ENCODE measurements around the gene TTLL6. TPM values are rescaled to one million over a fixed set of nuclear protein-coding genes. Genes with fewer than 3 reads are reported as not detected.
A peak's percentile ranks its signal among the peaks of the same experiment; 100 is the strongest.
"Not testable (repeated sequence)": the region's sequence is repeated elsewhere in the genome, so short reads cannot be mapped to it uniquely, and the experiment has no call there.

TTLL6 gene
- total RNA-seq, 4 donors from 2014 or later = 0.34 to 1.2 (median 0.89) TPM

GRCh38 chr17:48841395-48841831 is 24.4 kb upstream of the TTLL6 start:
- intact Hi-C loops (cut with DNase I) = no loop called here
- WGBS, 2 donors = 14 to 15% methylated on average over 3 of the region's 3 CpGs
- DNase-seq = peak in 1 of 2 donors; percentile 22
- peaks cover 24 to 44% of the 10 kb centered on the region in 2 donors for H3K4me1 ChIP-seq
- peak overlapping the region in 1 of 3 donors; percentile 11 for H3K4me3 ChIP-seq (replicated peaks in 1 of 3)
- no peaks in the 10 kb centered on the region for H3K27me3 ChIP-seq
- TF ChIP-seq CTCF (IDR thresholded peaks at IDR 0.05) (no peak), POLR2A (IDR thresholded peaks at IDR 0.05) (peak in 1 of 2 donors; percentile 41)
- peaks cover 20 to 23% of the 10 kb centered on the region in 2 donors for H3K36me3 ChIP-seq
- no peaks in the 10 kb centered on the region for H3K9me3 ChIP-seq
- H3K27ac ChIP-seq = peak overlapping the region; percentile 85 to 92 (median 91)

GRCh38 chr17:48840441-48840840 is 23.4 kb upstream of the TTLL6 start:
- no peaks in the 10 kb centered on the region for H3K27me3 ChIP-seq
- 52 to 61% methylated on average over 3 of the region's 3 CpGs for WGBS, 2 donors
- H3K4me3 ChIP-seq (replicated peaks in 1 of 3) = no peak overlapping the region
- peak overlapping the region; percentile 85 to 92 (median 91) for H3K27ac ChIP-seq
- peaks cover 24 to 52% of the 10 kb centered on the region in 2 donors for H3K4me1 ChIP-seq
- no peaks in the 10 kb centered on the region for H3K9me3 ChIP-seq
- TF ChIP-seq POLR2A (IDR thresholded peaks at IDR 0.05) = no peak
- no peak for TF ChIP-seq CTCF (IDR thresholded peaks at IDR 0.05)
- DNase-seq = no peak
- peaks cover 20 to 23% of the 10 kb centered on the region in 2 donors for H3K36me3 ChIP-seq
- intact Hi-C loops (cut with DNase I) = no loop called here

- H3K27ac ChIP-seq = peak overlapping the region in 1 of 3 donors; percentile 30
- intact Hi-C loops (cut with DNase I) = not testable (repeated sequence)
Observed at GRCh38 chr17:48837458-48837857, 20.4 kb upstream of the TTLL6 start.

GRCh38 chr17:48835971-48836370 is 18.9 kb upstream of the TTLL6 start:
- DNase-seq = peak; percentile 29 to 32
- Histone ChIP-seq H3K36me3 (no peaks in the 10 kb centered on the region), H3K4me3 (replicated peaks in 1 of 3) (no peak overlapping the region), H3K4me1 (peaks cover 25 to 62% of the 10 kb centered on the region in 2 donors), H3K27me3 (no peaks in the 10 kb centered on the region), H3K27ac (no peak overlapping the region), H3K9me3 (no peaks in the 10 kb centered on the region)
- no peak for TF ChIP-seq CTCF (IDR thresholded peaks at IDR 0.05)
- no peak for TF ChIP-seq POLR2A (IDR thresholded peaks at IDR 0.05)
- 84 to 86% methylated on average over 2 of the region's 2 CpGs for WGBS, 2 donors
- intact Hi-C loops (cut with DNase I) = no loop called here

More at GRCh38 chr17:48837458-48837857, 20.4 kb upstream of the TTLL6 start:
- not testable (repeated sequence) for H3K27me3 ChIP-seq; H3K36me3 ChIP-seq; H3K4me3 ChIP-seq (replicated peaks in 1 of 3); DNase-seq; H3K9me3 ChIP-seq
- 83 to 95% methylated on average over 4 of the region's 4 CpGs for WGBS, 2 donors
- H3K4me1 ChIP-seq = peaks cover 26 to 68% of the 10 kb centered on the region in 2 donors

GRCh38 chr17:48834973-48835372 is 17.9 kb upstream of the TTLL6 start:
- H3K36me3 ChIP-seq = no peaks in the 10 kb centered on the region
- H3K27ac ChIP-seq = no peak overlapping the region
- no peaks in the 10 kb centered on the region for H3K9me3 ChIP-seq
- intact Hi-C loops (cut with DNase I) = no loop called here
- no peak for TF ChIP-seq CTCF (IDR thresholded peaks at IDR 0.05)
- no peak for TF ChIP-seq POLR2A (IDR thresholded peaks at IDR 0.05)
- DNase-seq = no peak
- peaks cover 15 to 52% of the 10 kb centered on the region in 2 donors for H3K4me1 ChIP-seq
- 91% methylated on average over 2 of the region's 2 CpGs for WGBS, 2 donors
- no peak overlapping the region for H3K4me3 ChIP-seq (replicated peaks in 1 of 3)
- no peaks in the 10 kb centered on the region for H3K27me3 ChIP-seq

Measured in thyroid gland (tissue), 4 donors.